ENCODE measurements around the gene MYO1D.

- TF ChIP-seq CTCF (IDR thresholded peaks at IDR 0.05; ENCODE audit: low read length) (no peak), EZH2 (optimal IDR thresholded peaks at IDR 0.05; ENCODE audit: low read depth, low read length) (no peak)
Measured at GRCh38 chr17:32461498-32461852, 415.4 kb downstream of the MYO1D start.

Measured in MM.1S (cell line).